CD4-positive, alpha-beta memory T cell (primary cell): ENCODE data around the gene CRYGD. TPM values are rescaled to one million over a fixed set of nuclear protein-coding genes. Genes with fewer than 3 reads are reported as not detected.
"Not testable (repeated sequence)": the region's sequence is repeated elsewhere in the genome, so short reads cannot be mapped to it uniquely, and the experiment has no call there.

Source experiments
- CTCF ChIA-PET: fragments of 350-600 bp; sonication (Branson Sonifier 250); formaldehyde crosslinking; loops from one replicate; lab custom pipeline; 2021; ENCODE audit warnings: inconsistent platforms; ENCODE audit not compliant: partially characterized antibody; lab: Charles Lee
- POLR2A ChIA-PET: fragments of 350-600 bp; sonication (Branson Sonifier 250); formaldehyde crosslinking; loops from one replicate; lab custom pipeline; 2021; ENCODE audit not compliant: partially characterized antibody; lab: Charles Lee
- DNase-seq, 5 donors: peaks; one replicate each; pipeline versions ENCODE4 v3.0.0 to v3.0.0-alpha.2; 2020 to 2022; ENCODE audit warnings: mixed read lengths in 1 of 5
- H3K27ac ChIP-seq: one replicate; pipeline ENCODE4 v1.7.0; 2013; ENCODE audit warnings: low read depth, low read length
- H3K27me3 ChIP-seq: 2 replicates; pipeline ENCODE4 v1.7.0; 2013; ENCODE audit warnings: mild to moderate bottlenecking, low read length, moderate library complexity; ENCODE audit not compliant: insufficient read depth
- H3K36me3 ChIP-seq: 2 replicates; pipeline ENCODE4 v1.7.0; 2013; ENCODE audit warnings: mild to moderate bottlenecking, low read length, moderate library complexity; ENCODE audit not compliant: insufficient read depth
- H3K4me1 ChIP-seq: 2 replicates; pipeline ENCODE4 v1.7.0; 2013; ENCODE audit warnings: mild to moderate bottlenecking, low read length, moderate library complexity; ENCODE audit not compliant: insufficient read depth
- H3K4me3 ChIP-seq, 2 donors: one replicate each; pipeline ENCODE4 v1.7.0; 2013; ENCODE audit warnings: low read length in 2 of 2, mild to moderate bottlenecking in 1 of 2
- H3K9me3 ChIP-seq, 2 donors: one replicate each; pipeline ENCODE4 v1.7.0; 2013; ENCODE audit warnings: low read length in 2 of 2, control low read depth in 1 of 2; ENCODE audit not compliant: control insufficient read depth in 1 of 2
- H3K27ac Mint-ChIP-seq, 7 donors: one replicate each; pipeline ENCODE4 v1.8.0; 2020 to 2021; ENCODE audit warnings: mixed read lengths in 7 of 7, mild to moderate bottlenecking in 6 of 7, inconsistent platforms in 3 of 7, moderate library complexity in 3 of 7
- H3K27me3 Mint-ChIP-seq, 2 donors: one replicate each; pipeline ENCODE4 v1.8.0; 2020 to 2021; ENCODE audit warnings: mixed read lengths in 2 of 2
- H3K36me3 Mint-ChIP-seq, 2 donors: one replicate each; pipeline ENCODE4 v1.8.0; 2020 to 2021; ENCODE audit warnings: mixed read lengths in 2 of 2, inconsistent platforms in 1 of 2, mild to moderate bottlenecking in 1 of 2
- H3K4me1 Mint-ChIP-seq, 4 donors: one replicate each; pipeline ENCODE4 v1.8.0; 2020 to 2021; ENCODE audit warnings: mixed read lengths in 4 of 4, mild to moderate bottlenecking in 1 of 4
- H3K4me3 Mint-ChIP-seq, 8 donors: one replicate each; pipeline ENCODE4 v1.8.0; 2020 to 2021; ENCODE audit warnings: mixed read lengths in 8 of 8, mild to moderate bottlenecking in 7 of 8, moderate library complexity in 6 of 8, inconsistent platforms in 3 of 8
- H3K9me3 Mint-ChIP-seq, 8 donors: one replicate each; pipeline ENCODE4 v1.8.0; 2020 to 2021; ENCODE audit warnings: mixed read lengths in 8 of 8, mild to moderate bottlenecking in 5 of 8, inconsistent platforms in 3 of 8, moderate library complexity in 1 of 8
- intact Hi-C: fragments of 100-400 bp; cut with micrococcal nuclease; formaldehyde crosslinking; loops from one replicate; pipeline ENCODE4 v1.15.1; 2023
- polyA plus RNA-seq, 2 donors: library from polyadenylated mRNA; unstranded; fragments of 300-500 nt; fragmentation: Illumina TruSeq; gene quantifications; one replicate each; pipeline ENCODE4 v1.2.3, GENCODE V29; 2021
- total RNA-seq, 2 experiments: library from RNA; stranded (reverse); gene quantifications; one replicate each; pipeline ENCODE4 v1.2.3, GENCODE V29; 2021

Gene CRYGD
- total and polyA plus RNA-seq, 4 experiments from 2014 or later: not detected

DNA sequence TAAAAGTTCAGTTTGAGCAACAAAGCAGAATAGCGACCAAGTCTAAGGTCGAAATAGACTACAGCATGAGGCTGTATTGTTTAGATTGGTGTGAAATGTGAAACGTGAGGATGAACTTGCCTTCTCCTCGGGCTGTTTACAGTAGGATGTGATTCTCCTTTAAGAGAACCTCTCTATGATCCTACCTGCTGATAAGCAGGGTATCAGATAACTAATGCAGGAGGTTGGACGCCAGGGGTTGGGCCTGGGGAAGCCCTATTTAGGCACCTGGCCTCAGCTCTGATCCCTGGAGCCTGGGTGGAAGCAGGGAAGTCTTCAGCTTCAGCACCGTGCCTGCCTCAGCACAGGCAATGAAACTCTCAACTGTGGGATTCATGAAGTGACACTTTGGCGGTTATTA, 11.4 kb downstream of the CRYGD start:
- Mint-ChIP-seq H3K9me3 (peaks cover 0 to 2% (median 0%) of the 10 kb centered on the region in 8 donors), H3K36me3 (no peaks in the 10 kb centered on the region), H3K27ac (no peak overlapping the region), H3K4me3 (no peak overlapping the region), H3K4me1 (peaks cover 0 to 4% (median 0%) of the 10 kb centered on the region in 4 donors), H3K27me3 (peaks cover 2 to 7% of the 10 kb centered on the region in 2 donors)
- no peaks in the 10 kb centered on the region for H3K4me1 ChIP-seq
- H3K27me3 ChIP-seq: no peaks in the 10 kb centered on the region
- ChIA-PET POLR2A (no interaction called here), CTCF (no interaction called here)
- intact Hi-C loops: no loop called here
- H3K4me3 ChIP-seq: no peak overlapping the region
- no peak overlapping the region for H3K27ac ChIP-seq
- H3K36me3 ChIP-seq: no peaks in the 10 kb centered on the region
- DNase-seq: no peak
- H3K9me3 ChIP-seq: no peaks in the 10 kb centered on the region

- CTCF ChIA-PET, H3K4me1 Mint-ChIP-seq: not testable (repeated sequence)
Observed at GRCh38 chr2:208112273-208112745, 12.0 kb downstream of the CRYGD start.

DNA sequence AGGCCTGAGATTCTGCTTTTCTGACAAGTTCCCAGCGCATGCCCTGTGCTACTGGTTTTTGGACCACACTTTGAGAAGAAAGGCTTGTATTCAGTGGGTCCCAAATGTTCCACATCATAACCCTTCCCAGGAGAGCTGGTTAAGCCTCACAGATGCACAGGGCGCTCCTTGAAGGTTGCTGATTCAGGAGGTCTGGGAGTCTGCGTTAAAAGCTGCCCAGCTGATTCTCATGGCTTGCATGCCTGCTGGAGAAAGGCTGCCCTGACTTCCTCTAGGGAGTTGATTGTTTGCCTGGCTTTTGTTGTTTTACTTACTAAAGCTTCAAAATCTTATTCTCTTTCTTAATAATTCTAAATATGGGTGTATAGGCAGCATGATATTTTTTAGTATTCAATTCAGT, 20.7 kb downstream of the CRYGD start:
- POLR2A ChIA-PET: no interaction called here
- Mint-ChIP-seq H3K27me3 (peaks cover 5 to 16% of the 10 kb centered on the region in 2 donors), H3K4me3 (no peak overlapping the region), H3K4me1 (peaks cover 7 to 20% (median 9%) of the 10 kb centered on the region in 4 donors), H3K9me3 (peaks cover 0 to 4% (median 0%) of the 10 kb centered on the region in 8 donors), H3K36me3 (no peaks in the 10 kb centered on the region), H3K27ac (no peak overlapping the region)
- DNase-seq: no peak
- no peaks in the 10 kb centered on the region for H3K4me1 ChIP-seq
- H3K27me3 ChIP-seq: no peaks in the 10 kb centered on the region
- intact Hi-C loops: no loop called here
- no peak overlapping the region for H3K27ac ChIP-seq
- H3K36me3 ChIP-seq: no peaks in the 10 kb centered on the region
- no peaks in the 10 kb centered on the region for H3K9me3 ChIP-seq
- CTCF ChIA-PET: no interaction called here
- H3K4me3 ChIP-seq: no peak overlapping the region

More at GRCh38 chr2:208112273-208112745, 12.0 kb downstream of the CRYGD start:
- H3K4me3 ChIP-seq, H3K27ac ChIP-seq, H3K36me3 Mint-ChIP-seq, intact Hi-C loops, H3K27ac Mint-ChIP-seq, H3K4me3 Mint-ChIP-seq, POLR2A ChIA-PET, H3K27me3 Mint-ChIP-seq, H3K27me3 ChIP-seq, DNase-seq, H3K36me3 ChIP-seq, H3K4me1 ChIP-seq, H3K9me3 Mint-ChIP-seq, H3K9me3 ChIP-seq: not testable (repeated sequence)

DNA sequence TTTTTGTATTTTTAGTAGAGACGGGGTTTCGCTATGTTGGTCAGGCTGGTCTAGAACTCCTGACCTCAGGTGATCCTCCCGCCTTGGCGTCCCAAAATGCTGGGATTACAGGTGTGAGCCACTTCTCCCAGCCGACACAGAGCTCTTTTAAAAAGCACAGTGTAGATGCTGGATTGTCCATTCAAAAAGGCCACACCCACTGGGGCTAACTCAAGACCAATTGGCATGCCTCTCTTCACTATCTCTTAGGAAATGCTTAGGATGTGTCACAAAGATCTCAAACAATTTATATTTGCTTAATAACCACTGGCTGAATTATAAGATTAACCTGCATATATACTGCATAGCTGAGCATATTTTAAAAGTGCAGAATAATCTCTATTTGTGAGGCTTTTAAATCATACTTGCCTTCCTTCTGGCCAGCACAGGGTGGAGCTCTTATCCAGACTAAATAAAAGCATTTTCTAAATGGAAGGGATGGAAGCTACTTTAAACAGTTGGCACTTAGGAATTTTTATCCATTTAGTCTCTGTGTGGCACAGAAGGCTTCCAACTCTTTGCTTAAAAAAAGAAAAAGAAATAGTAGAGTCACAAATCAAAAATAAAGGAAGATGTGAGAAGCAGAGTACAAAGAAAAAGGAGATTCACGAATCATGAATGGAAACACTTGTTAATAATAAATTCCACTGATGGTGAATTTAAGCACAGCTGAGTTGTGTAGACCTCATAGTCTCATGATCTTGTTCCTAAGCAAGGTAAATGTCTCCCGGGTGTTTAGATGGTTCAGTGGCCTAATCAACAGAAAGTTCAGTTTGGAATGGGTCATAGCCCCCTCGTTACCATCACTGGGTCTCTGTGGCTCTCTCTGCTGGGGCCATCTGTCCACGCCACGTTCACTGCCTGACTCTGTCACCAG, 22.4 kb downstream of the CRYGD start:
- peaks cover 3 to 16% of the 10 kb centered on the region in 2 donors for H3K27me3 Mint-ChIP-seq
- Histone ChIP-seq H3K4me3 (no peak overlapping the region), H3K27me3 (no peaks in the 10 kb centered on the region), H3K27ac (no peak overlapping the region), H3K36me3 (no peaks in the 10 kb centered on the region), H3K4me1 (no peaks in the 10 kb centered on the region), H3K9me3 (no peaks in the 10 kb centered on the region)
- DNase-seq: no peak
- no peak overlapping the region for H3K4me3 Mint-ChIP-seq
- H3K36me3 Mint-ChIP-seq: no peaks in the 10 kb centered on the region
- intact Hi-C loops: no loop called here
- ChIA-PET CTCF (interaction anchor here (0.8 to 1.2 kb wide), 2 partner anchors 8 to 9 kb away, joined by 3 read pairs; no protein-coding TSS in a partner anchor), POLR2A (no interaction called here)
- H3K4me1 Mint-ChIP-seq: peaks cover 7 to 20% (median 9%) of the 10 kb centered on the region in 4 donors
- H3K27ac Mint-ChIP-seq: no peak overlapping the region
- H3K9me3 Mint-ChIP-seq: peaks cover 0 to 4% (median 0%) of the 10 kb centered on the region in 8 donors

DNA sequence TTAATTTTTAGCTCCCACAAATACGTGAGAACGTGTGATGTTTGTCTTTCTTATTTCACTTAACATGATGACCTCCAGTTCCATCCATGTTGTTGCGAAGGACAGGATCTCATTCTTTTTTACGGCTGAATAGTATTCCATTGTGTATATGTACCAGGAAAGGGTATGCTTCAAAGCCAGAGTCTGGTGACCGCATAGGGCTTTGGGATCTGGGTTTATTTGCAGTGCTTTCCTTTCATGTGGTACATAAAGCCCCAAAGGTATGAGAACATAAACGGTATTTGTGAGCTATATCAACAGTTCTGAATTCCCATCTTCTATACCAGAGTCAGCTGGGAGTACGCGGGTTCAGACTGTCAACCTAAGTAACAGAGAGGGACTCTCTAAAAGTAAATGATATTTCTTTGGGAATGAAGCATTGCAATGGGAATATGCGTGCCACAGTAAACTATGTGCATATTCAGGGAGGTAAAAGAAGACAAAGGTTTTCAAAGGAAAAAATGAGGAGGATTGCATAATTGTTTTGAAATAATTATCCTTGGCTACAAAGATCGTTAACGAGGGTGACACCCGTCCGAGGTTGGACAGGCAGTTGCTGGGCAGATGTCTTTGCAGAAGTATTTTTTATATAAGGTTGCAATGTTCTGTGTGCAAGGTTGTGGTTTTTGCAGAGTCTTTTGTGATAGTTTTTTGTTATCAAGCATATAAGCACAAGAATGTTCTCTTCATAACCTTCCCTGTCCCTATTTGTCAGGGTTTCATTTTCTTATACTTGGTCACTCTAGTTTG, 24.4 kb downstream of the CRYGD start:
- H3K9me3 Mint-ChIP-seq: peaks cover 0 to 4% (median 0%) of the 10 kb centered on the region in 8 donors
- H3K27ac Mint-ChIP-seq: peak overlapping the region in 1 of 7 donors; percentile 69
- H3K4me3 Mint-ChIP-seq: no peak overlapping the region
- ChIA-PET POLR2A (no interaction called here), CTCF (no interaction called here)
- no peaks in the 10 kb centered on the region for H3K27me3 ChIP-seq
- peaks cover 0 to 7% of the 10 kb centered on the region in 2 donors for H3K27me3 Mint-ChIP-seq
- no peak overlapping the region for H3K4me3 ChIP-seq
- no peaks in the 10 kb centered on the region for H3K9me3 ChIP-seq
- no peaks in the 10 kb centered on the region for H3K4me1 ChIP-seq
- intact Hi-C loops: no loop called here
- no peaks in the 10 kb centered on the region for H3K36me3 ChIP-seq
- DNase-seq: no peak
- H3K36me3 Mint-ChIP-seq: no peaks in the 10 kb centered on the region
- H3K27ac ChIP-seq: no peak overlapping the region
- H3K4me1 Mint-ChIP-seq: peaks cover 7 to 20% (median 9%) of the 10 kb centered on the region in 4 donors

DNA sequence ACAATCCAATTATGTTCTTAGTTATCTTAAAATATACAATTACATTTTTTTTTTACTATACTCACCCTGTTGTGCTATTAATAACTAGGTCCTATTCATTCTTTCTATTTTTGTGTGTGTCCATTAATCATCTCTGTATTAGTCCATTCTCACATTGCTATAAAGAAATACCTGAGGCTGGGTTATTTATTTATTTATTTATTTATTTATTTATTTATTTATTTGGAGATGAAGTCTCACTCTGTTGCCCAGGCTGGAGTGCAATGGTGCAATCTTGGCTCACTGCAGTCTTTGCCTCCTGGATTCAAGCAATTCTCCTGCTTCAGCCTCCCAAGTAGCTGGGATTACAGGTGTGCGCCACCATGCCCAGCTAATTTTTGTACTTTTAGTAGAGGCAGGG, 25.6 kb downstream of the CRYGD start:
- intact Hi-C loops, CTCF ChIA-PET, H3K36me3 ChIP-seq, H3K27ac ChIP-seq, H3K27me3 ChIP-seq, H3K27ac Mint-ChIP-seq, H3K4me3 ChIP-seq, H3K27me3 Mint-ChIP-seq, H3K4me1 ChIP-seq, H3K9me3 ChIP-seq, H3K4me3 Mint-ChIP-seq, H3K36me3 Mint-ChIP-seq, H3K9me3 Mint-ChIP-seq, POLR2A ChIA-PET, DNase-seq: not testable (repeated sequence)
- peaks cover 7 to 20% (median 9%) of the 10 kb centered on the region in 4 donors for H3K4me1 Mint-ChIP-seq

DNA sequence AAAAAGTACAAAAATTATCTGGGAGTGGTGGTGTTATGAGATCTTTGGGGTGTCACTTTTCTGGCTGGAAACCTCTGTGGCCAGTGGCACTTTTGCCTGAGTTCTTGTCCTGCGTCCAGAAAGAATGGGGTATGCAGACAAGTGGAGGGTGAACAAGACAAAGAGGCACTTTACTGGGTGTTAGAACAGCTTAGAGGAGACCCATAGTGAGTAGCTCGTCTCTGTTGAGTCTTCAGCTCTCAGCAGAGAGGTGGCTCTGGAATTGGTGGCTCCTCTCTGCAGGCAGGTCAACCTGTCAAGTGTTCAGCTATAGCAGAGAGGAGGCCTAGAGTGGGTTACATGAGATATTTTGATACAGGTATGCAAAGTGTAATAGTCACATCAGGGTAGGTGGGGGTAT, 26.1 kb downstream of the CRYGD start:
- intact Hi-C loops: no loop called here
- peaks cover 0 to 4% (median 0%) of the 10 kb centered on the region in 8 donors for H3K9me3 Mint-ChIP-seq
- ChIA-PET CTCF (no interaction called here), POLR2A (no interaction called here)
- H3K27me3 Mint-ChIP-seq: peaks cover 0 to 7% of the 10 kb centered on the region in 2 donors
- DNase-seq: no peak
- H3K36me3 Mint-ChIP-seq: no peaks in the 10 kb centered on the region
- H3K9me3 ChIP-seq: no peaks in the 10 kb centered on the region
- H3K27ac Mint-ChIP-seq: no peak overlapping the region
- no peaks in the 10 kb centered on the region for H3K27me3 ChIP-seq
- H3K4me1 ChIP-seq: no peaks in the 10 kb centered on the region
- H3K27ac ChIP-seq: no peak overlapping the region
- H3K4me1 Mint-ChIP-seq: peaks cover 7 to 20% (median 9%) of the 10 kb centered on the region in 4 donors
- H3K36me3 ChIP-seq: no peaks in the 10 kb centered on the region
- no peak overlapping the region for H3K4me3 Mint-ChIP-seq
- no peak overlapping the region for H3K4me3 ChIP-seq
